Muscle layer of colon (tissue), 2 donors: ENCODE results near the gene TLCD4.
"Not testable (repeated sequence)": the region's sequence is repeated elsewhere in the genome, so short reads cannot be mapped to it uniquely, and the experiment has no call there.

ENCODE experiments used
- H3K27ac ChIP-seq: one replicate; pipeline ENCODE4 v1.7.0; 2013; ENCODE audit warnings: low read depth, mild to moderate bottlenecking, low read length, moderate library complexity
- H3K27me3 ChIP-seq, 2 donors: one replicate each; pipeline ENCODE4 v1.7.0; 2013; ENCODE audit warnings: low read length in 2 of 2, mild to moderate bottlenecking in 2 of 2; ENCODE audit not compliant: insufficient read depth in 2 of 2, control insufficient read depth in 1 of 2
- H3K36me3 ChIP-seq: one replicate; pipeline ENCODE4 v1.7.0; 2013; ENCODE audit warnings: mild to moderate bottlenecking, low read length; ENCODE audit not compliant: insufficient read depth
- H3K4me1 ChIP-seq: one replicate; pipeline ENCODE4 v1.7.0; 2013; ENCODE audit warnings: mild to moderate bottlenecking, low read length; ENCODE audit not compliant: insufficient read depth
- H3K4me3 ChIP-seq, 2 donors: one replicate each; pipeline ENCODE4 v1.7.0; 2013; ENCODE audit warnings: low read length in 2 of 2, low read depth in 1 of 2, mild to moderate bottlenecking in 1 of 2, moderate library complexity in 1 of 2
- H3K9ac ChIP-seq: one replicate; pipeline ENCODE4 v1.7.0; 2013; ENCODE audit warnings: low read length
- H3K9me3 ChIP-seq: one replicate; pipeline ENCODE4 v1.7.0; 2013; ENCODE audit warnings: mild to moderate bottlenecking, low read length
- donor health status: abdominal sarcoma.
- donor health status: Adenocarcinoma of cecum.

The TLCD4 gene

DNA sequence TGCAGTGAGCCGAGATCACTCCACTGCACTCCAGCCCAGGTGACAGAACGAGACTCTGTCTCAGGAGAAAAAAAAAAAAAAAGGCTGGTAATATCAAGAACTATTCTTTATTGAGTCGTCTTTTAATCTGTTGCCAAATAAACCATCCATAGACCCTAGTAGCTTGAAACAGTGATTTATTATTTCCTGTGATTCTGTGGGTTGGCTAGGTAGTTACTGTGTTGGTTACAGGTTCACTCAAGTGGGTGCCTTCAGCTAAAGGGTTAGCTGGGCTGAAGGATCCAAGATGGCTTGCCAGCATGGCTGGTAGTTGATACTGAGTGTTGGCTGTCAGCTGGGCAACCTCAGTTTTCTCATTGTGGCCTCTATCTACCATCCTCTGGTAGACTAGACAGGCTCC is 9.2 kb downstream of the TLCD4 start:
- Histone ChIP-seq H3K4me1 (no peaks in the 10 kb centered on the region), H3K27me3 (no peaks in the 10 kb centered on the region), H3K27ac (no peak overlapping the region), H3K9ac (no peak overlapping the region), H3K9me3 (no peaks in the 10 kb centered on the region), H3K36me3 (no peaks in the 10 kb centered on the region), H3K4me3 (no peak overlapping the region)

DNA sequence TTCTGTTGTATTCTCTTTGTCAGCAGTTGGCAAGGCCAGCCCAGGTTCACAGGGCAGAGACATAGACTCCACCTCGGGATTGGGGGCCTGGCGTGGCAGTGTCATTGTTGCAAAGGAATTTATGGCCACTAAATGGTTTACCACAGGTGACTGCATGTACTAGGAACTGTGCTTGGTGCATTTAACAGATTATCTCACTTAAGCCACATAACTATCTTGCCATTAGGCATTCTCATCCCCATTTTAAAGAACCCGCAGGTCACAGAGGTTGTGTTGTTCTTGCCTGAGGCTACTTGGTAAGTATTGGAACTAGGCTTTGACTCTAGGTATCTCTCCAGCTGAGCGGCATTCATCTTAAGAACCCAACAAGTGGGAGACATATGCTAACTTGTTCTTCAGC is 9.7 kb downstream of the TLCD4 start:
- no peak overlapping the region for H3K9ac ChIP-seq
- no peaks in the 10 kb centered on the region for H3K4me1 ChIP-seq
- no peak overlapping the region for H3K4me3 ChIP-seq

DNA sequence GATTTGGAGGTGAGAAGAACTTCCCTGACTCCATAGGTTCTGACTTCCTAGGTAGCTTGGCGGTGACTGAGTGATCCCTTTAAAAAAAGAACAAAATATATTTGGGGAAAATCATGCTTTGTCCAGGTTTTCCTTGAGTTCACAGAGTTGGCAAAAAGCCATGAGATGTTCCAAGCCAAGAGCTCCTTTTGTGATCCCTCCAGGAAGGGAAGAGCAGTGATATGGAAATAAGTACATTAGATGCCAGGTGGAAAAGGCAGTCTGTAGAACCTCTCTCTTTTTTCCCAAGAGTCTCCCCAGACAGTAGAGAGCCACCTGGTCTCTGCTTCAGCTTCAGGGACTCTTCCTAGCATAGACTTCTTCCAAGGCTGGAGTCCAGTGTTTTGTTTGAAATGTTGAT is 10.2 kb downstream of the TLCD4 start:
- no peaks in the 10 kb centered on the region for H3K9me3 ChIP-seq
- H3K9ac ChIP-seq, result no peak overlapping the region
- no peaks in the 10 kb centered on the region for H3K27me3 ChIP-seq
- no peaks in the 10 kb centered on the region for H3K4me1 ChIP-seq
- H3K27ac ChIP-seq, result no peak overlapping the region
- H3K4me3 ChIP-seq, result no peak overlapping the region
- no peaks in the 10 kb centered on the region for H3K36me3 ChIP-seq

More for the DNA sequence above, 9.7 kb downstream of the TLCD4 start:
- no peaks in the 10 kb centered on the region for H3K9me3 ChIP-seq
- no peaks in the 10 kb centered on the region for H3K27me3 ChIP-seq
- H3K36me3 ChIP-seq, result no peaks in the 10 kb centered on the region
- no peak overlapping the region for H3K27ac ChIP-seq

DNA sequence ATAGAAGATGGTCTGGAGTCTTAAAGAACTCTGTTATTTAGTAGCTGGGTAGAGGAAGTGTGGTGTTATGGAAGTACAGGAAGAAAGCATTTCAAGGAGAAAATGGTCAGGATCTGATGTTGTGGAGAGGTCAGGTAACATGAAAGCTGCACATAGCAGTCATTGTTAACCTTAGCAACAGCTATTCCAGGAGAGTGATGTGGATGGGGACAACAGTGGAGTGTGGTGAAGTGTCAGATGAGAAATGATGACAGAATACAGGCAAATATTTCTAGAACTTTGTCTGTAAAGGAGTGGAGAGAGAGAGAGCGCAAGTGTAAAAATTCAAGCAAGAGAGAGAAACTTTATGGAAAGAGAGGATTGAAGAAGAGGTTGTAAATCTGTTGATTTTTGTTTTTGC is 15.6 kb downstream of the TLCD4 start:
- H3K27ac ChIP-seq, result no peak overlapping the region
- no peaks in the 10 kb centered on the region for H3K36me3 ChIP-seq
- H3K4me3 ChIP-seq, result no peak overlapping the region
- no peaks in the 10 kb centered on the region for H3K27me3 ChIP-seq
- H3K4me1 ChIP-seq, result no peaks in the 10 kb centered on the region
- H3K9me3 ChIP-seq, result no peaks in the 10 kb centered on the region
- no peak overlapping the region for H3K9ac ChIP-seq

DNA sequence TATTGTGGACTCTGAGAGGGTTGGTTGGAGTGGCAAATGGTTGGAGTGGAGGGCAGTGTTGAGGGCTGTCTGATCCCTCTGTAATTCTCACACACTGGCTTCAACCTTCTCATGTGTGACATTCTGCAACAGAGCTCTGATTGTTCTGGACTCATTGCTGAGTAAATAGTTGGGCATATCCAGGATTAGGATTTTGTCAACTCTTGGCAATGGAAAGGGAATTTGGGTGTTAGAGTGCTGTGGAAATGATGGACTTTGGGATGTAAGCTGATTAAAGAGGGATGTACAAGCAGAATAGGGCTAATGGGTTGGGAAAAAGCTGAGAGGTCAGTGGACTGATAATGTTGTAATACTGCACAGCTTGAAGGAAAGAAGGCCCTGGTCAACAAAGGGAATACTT is 16.5 kb downstream of the TLCD4 start:
- no peak overlapping the region for H3K4me3 ChIP-seq
- no peak overlapping the region for H3K9ac ChIP-seq
- no peaks in the 10 kb centered on the region for H3K27me3 ChIP-seq
- no peaks in the 10 kb centered on the region for H3K36me3 ChIP-seq
- no peak overlapping the region for H3K27ac ChIP-seq
- H3K9me3 ChIP-seq, result no peaks in the 10 kb centered on the region
- H3K4me1 ChIP-seq, result no peaks in the 10 kb centered on the region

DNA sequence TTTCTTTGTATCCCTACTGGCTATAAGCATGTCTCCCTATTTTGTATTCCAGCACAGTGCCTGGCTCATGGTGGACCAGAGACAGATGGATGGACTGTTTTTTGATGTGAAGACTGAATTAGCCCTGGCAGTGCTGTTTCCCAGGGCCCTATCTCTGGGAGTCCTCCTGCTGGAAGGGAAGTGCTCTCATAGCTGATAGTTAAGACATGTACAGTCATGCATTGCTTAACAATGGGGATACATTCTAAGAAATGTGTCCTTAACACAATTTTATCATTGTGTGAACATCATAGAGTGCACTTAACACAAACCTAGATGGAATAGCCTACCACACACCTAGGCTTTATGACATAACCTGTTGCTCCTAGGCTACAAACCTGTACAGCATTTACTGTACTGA is 21.1 kb downstream of the TLCD4 start:
- Histone ChIP-seq H3K27ac (no peak overlapping the region), H3K9me3 (no peaks in the 10 kb centered on the region), H3K9ac (no peak overlapping the region), H3K27me3 (no peaks in the 10 kb centered on the region), H3K4me3 (no peak overlapping the region), H3K4me1 (no peaks in the 10 kb centered on the region), H3K36me3 (no peaks in the 10 kb centered on the region)

DNA sequence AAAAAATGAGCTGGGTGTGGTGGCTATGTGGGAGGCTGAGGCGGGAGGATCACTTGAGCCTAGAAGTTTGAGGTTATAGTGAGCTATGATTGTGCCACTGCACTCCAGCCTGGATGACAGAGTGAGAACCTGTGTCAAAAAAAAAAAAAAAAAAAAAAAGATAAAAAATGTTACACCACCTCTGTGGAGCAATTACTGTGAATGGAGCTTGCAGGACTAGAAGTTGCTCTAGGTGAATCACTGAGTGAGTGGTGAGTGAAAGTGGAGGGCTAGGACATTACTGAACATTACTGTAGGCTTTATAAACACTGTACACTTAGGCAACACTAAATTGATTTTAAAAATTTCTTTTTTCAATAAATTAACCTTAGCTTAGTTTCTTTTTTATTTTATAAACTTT is 21.9 kb downstream of the TLCD4 start:
- Histone ChIP-seq H3K36me3 (no peaks in the 10 kb centered on the region), H3K4me3 (no peak overlapping the region), H3K9ac (no peak overlapping the region), H3K9me3 (no peaks in the 10 kb centered on the region), H3K27me3 (no peaks in the 10 kb centered on the region), H3K27ac (no peak overlapping the region), H3K4me1 (no peaks in the 10 kb centered on the region)

DNA sequence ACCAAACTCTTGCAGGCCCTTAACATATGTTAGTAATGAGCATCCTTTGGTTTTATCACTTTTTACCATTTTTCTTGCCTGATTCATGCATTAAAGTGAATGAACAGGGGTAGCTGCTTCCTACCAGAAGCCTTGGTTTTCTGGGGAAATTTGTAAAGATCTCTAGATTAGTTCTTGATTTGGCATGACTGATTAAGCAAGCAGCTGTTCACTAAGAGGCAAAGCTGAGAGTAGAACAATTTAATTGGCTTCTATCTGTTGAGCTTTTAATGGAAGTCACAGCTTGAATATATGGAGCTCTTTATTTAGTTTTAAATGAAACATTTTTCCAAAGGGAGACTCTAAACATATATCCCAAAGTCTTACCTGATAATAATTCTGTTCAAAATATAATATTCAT is 23.6 kb downstream of the TLCD4 start:
- Histone ChIP-seq H3K4me1 (no peaks in the 10 kb centered on the region), H3K27ac (no peak overlapping the region), H3K9me3 (no peaks in the 10 kb centered on the region), H3K36me3 (no peaks in the 10 kb centered on the region), H3K4me3 (no peak overlapping the region), H3K9ac (no peak overlapping the region), H3K27me3 (no peaks in the 10 kb centered on the region)

DNA sequence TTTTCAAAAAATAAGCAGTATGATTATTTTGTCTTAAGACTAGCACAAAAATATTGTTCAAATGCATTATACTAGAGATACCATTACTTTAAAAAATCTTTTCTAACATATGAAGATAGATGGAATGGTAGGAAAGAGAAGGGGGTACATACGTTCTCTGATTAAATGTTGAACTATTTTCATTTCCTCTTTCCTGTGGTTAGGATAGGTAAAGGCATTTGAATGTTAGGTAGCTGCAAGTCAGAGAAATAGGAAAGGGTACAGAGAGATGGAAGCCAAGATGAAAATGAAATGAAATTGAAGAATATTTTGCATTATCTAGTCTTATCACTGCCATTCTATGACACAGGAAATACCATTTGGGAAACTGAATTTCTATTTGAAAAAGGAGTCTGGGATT is 28.3 kb downstream of the TLCD4 start:
- no peak overlapping the region for H3K4me3 ChIP-seq

DNA sequence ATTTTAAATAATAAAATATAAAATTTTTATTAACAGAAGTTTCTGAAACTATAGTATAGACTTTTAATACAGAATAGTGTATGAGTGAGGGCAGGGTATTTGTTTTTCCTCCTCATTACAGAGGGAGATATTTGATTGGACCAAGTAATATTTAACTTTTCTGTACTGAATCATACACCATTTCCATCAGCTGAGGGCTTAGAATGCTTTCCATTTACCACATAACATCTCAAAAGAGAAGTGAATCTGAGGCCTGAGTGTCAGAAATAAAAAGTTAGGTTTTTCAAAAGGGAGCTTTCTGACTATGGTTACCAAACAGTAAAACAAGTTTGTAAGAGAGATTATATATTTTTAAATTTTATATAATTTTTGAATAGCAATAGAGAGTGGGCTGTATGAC is 29.5 kb downstream of the TLCD4 start:
- Histone ChIP-seq H3K27me3 (no peaks in the 10 kb centered on the region), H3K9me3 (no peaks in the 10 kb centered on the region), H3K27ac (no peak overlapping the region), H3K9ac (no peak overlapping the region), H3K4me1 (no peaks in the 10 kb centered on the region), H3K4me3 (no peak overlapping the region), H3K36me3 (no peaks in the 10 kb centered on the region)

More for the DNA sequence above, 28.3 kb downstream of the TLCD4 start:
- H3K27me3 ChIP-seq, result no peaks in the 10 kb centered on the region
- no peak overlapping the region for H3K27ac ChIP-seq
- H3K9ac ChIP-seq, result no peak overlapping the region
- no peaks in the 10 kb centered on the region for H3K9me3 ChIP-seq
- no peaks in the 10 kb centered on the region for H3K4me1 ChIP-seq
- no peaks in the 10 kb centered on the region for H3K36me3 ChIP-seq

DNA sequence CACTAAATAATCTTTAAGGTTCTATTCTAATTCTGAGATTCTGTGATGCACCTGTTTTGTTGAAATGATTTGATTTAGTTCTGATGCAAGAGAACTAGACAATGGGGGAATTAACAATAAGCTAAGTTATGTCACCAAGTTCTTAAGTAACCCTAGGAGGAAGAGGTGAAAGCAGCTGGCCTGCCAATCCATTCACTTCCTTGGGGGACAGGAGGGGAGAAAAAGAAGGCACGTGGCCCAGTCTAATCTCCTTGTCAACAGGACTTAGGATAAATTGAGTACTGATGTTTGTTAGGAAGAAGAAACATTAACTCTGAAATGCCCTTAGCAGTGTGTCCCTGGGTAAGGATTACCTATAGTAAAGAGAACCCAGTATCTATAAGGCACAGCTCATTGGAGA is 36.9 kb downstream of the TLCD4 start:
- Histone ChIP-seq H3K9ac (no peak overlapping the region), H3K4me3 (no peak overlapping the region)

DNA sequence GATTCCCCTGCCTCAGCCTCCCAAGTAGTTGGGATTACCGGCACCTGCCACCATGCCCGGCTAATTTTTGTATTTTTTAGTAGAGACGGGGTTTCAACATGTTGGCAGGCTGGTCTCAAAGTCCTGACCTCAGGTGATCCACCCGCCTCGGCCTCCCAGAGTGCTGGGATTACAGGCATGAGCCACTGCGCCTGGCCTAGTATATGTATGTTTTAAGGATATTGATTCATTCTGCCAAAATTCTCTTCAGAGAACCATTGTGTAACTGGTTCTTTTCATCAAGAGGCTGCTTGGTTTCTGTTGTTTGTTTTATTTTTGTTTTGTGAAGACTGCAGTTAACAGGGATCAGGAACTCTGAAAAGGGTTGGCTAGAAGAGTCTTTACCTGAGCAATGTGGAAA is 48.4 kb downstream of the TLCD4 start:
- H3K9me3 ChIP-seq, H3K9ac ChIP-seq, H3K36me3 ChIP-seq, H3K4me3 ChIP-seq, H3K27me3 ChIP-seq, H3K4me1 ChIP-seq, H3K27ac ChIP-seq: not testable (repeated sequence)

More for the DNA sequence above, 36.9 kb downstream of the TLCD4 start:
- Histone ChIP-seq H3K36me3 (no peaks in the 10 kb centered on the region), H3K27ac (no peak overlapping the region), H3K9me3 (no peaks in the 10 kb centered on the region), H3K27me3 (no peaks in the 10 kb centered on the region), H3K4me1 (no peaks in the 10 kb centered on the region)
